ENCODE results near the gene SCGB1D1. TPM values are rescaled to one million over a fixed set of nuclear protein-coding genes. Genes with fewer than 3 reads are reported as not detected.

SCGB1D1 gene
- total RNA-seq, 6 experiments from 2014 or later = not detected

- no peak for TF ChIP-seq CTCF (IDR thresholded peaks at IDR 0.05)
- TF ChIP-seq POLR2A (IDR thresholded peaks at IDR 0.05) = no peak
- intact Hi-C loops (cut with DNase I) = no loop called here
- no peak for ATAC-seq
These were observed 46.2 kb downstream of the SCGB1D1 start for GRCh38 chr11:62236187-62236586.

GRCh38 chr11:62237499-62237898 is 47.5 kb downstream of the SCGB1D1 start:
- Histone ChIP-seq H3K36me3 (no peaks in the 10 kb centered on the region), H3K27me3 (no peaks in the 10 kb centered on the region), H3K4me1 (no peaks in the 10 kb centered on the region), H3K4me3 (no peak overlapping the region), H3K9me3 (no peaks in the 10 kb centered on the region), H3K27ac (no peak overlapping the region)
- WGBS (ENCODE audit: insufficient coverage, low coverage, low lambda C conversion rate, missing lambda C conversion rate) = 61% methylated on average over 3 of the region's 4 CpGs
- no peak for TF ChIP-seq POLR2A (IDR thresholded peaks at IDR 0.05)
- no peak for TF ChIP-seq CTCF (IDR thresholded peaks at IDR 0.05)
- DNase-seq (no peak), ATAC-seq (no peak)
- intact Hi-C loops (cut with DNase I) = no loop called here

More at GRCh38 chr11:62236187-62236586, 46.2 kb downstream of the SCGB1D1 start:
- no peak for DNase-seq
- no peaks in the 10 kb centered on the region for H3K36me3 ChIP-seq
- no peaks in the 10 kb centered on the region for H3K9me3 ChIP-seq
- no peaks in the 10 kb centered on the region for H3K27me3 ChIP-seq
- 48% methylated on average over 2 of the region's 2 CpGs for WGBS (ENCODE audit: insufficient coverage, low coverage, low lambda C conversion rate, missing lambda C conversion rate)
- H3K27ac ChIP-seq = no peak overlapping the region
- H3K4me1 ChIP-seq = no peaks in the 10 kb centered on the region
- no peak overlapping the region for H3K4me3 ChIP-seq

GRCh38 chr11:62238151-62238550 is 48.1 kb downstream of the SCGB1D1 start:
- no peak overlapping the region for H3K27ac ChIP-seq
- H3K9me3 ChIP-seq = no peaks in the 10 kb centered on the region
- no peaks in the 10 kb centered on the region for H3K36me3 ChIP-seq
- no peak for TF ChIP-seq POLR2A (IDR thresholded peaks at IDR 0.05)
- TF ChIP-seq CTCF (IDR thresholded peaks at IDR 0.05) = no peak
- intact Hi-C loops (cut with DNase I) = no loop called here
- no peak overlapping the region for H3K4me3 ChIP-seq
- ATAC-seq = no peak
- 31% methylated on average over 3 of the region's 4 CpGs for WGBS (ENCODE audit: insufficient coverage, low coverage, low lambda C conversion rate, missing lambda C conversion rate)
- no peaks in the 10 kb centered on the region for H3K4me1 ChIP-seq
- DNase-seq = no peak
- H3K27me3 ChIP-seq = no peaks in the 10 kb centered on the region

GRCh38 chr11:62241095-62241494 is 51.1 kb downstream of the SCGB1D1 start:
- Histone ChIP-seq H3K9me3 (no peaks in the 10 kb centered on the region), H3K27ac (no peak overlapping the region), H3K36me3 (no peaks in the 10 kb centered on the region), H3K27me3 (no peaks in the 10 kb centered on the region), H3K4me1 (no peaks in the 10 kb centered on the region), H3K4me3 (no peak overlapping the region)
- ATAC-seq = no peak
- intact Hi-C loops (cut with DNase I) = no loop called here
- TF ChIP-seq CTCF (IDR thresholded peaks at IDR 0.05) = no peak
- TF ChIP-seq POLR2A (IDR thresholded peaks at IDR 0.05) = no peak
- DNase-seq = no peak
- WGBS (ENCODE audit: insufficient coverage, low coverage, low lambda C conversion rate, missing lambda C conversion rate) = 78% methylated on average over 3 of the region's 3 CpGs

GRCh38 chr11:62242021-62242420 is 52.0 kb downstream of the SCGB1D1 start, which contains the start of gene SCGB1D2:
Gene SCGB1D2, plus strand, starts transcription at chr11:62242239. Its CDS starts 69 bp downstream, at chr11:62242308.
- Histone ChIP-seq H3K4me1 (no peaks in the 10 kb centered on the region), H3K27ac (no peak within 1 kb of the TSS), H3K36me3 (no peaks in the 10 kb centered on the region), H3K27me3 (no peaks in the 10 kb centered on the region), H3K4me3 (no peak within 1 kb of the TSS), H3K9me3 (no peaks in the 10 kb centered on the region)
- no peak for DNase-seq
- peak in 3 of 4 donors; percentile 10 to 42 (median 19) for ATAC-seq
- WGBS (ENCODE audit: insufficient coverage, low coverage, low lambda C conversion rate, missing lambda C conversion rate) = 40% methylated on average over 2 of the region's 3 CpGs
- intact Hi-C loops (cut with DNase I) = no loop called here
- no peak for TF ChIP-seq CTCF (IDR thresholded peaks at IDR 0.05)
- TF ChIP-seq POLR2A (IDR thresholded peaks at IDR 0.05) = no peak
